Activated T-cell treated with anti-CD3 and anti-CD28 coated beads, Interleukin-2, amount 50 U/mL, for 24 hours (primary cell): ENCODE results near the gene TMEM209.
A peak's percentile ranks its signal among the peaks of the same experiment; 100 is the strongest.

Source experiments
- DNase-seq: peaks from one replicate; pipeline ENCODE4 v3.0.0-alpha.2; 2020
- H3K27ac Mint-ChIP-seq: 2 replicates; pipeline ENCODE4 v1.8.0; 2020; ENCODE audit warnings: mild to moderate bottlenecking, mixed read lengths
- H3K27me3 Mint-ChIP-seq: 2 replicates; pipeline ENCODE4 v1.8.0; 2020; ENCODE audit warnings: mixed read lengths
- H3K36me3 Mint-ChIP-seq: 2 replicates; pipeline ENCODE4 v1.8.0; 2020; ENCODE audit warnings: low read depth, mixed read lengths
- H3K4me1 Mint-ChIP-seq: 2 replicates; pipeline ENCODE4 v1.8.0; 2020; ENCODE audit warnings: low read depth, mixed read lengths
- H3K4me3 Mint-ChIP-seq: 2 replicates; pipeline ENCODE4 v1.8.0; 2020; ENCODE audit warnings: mild to moderate bottlenecking, moderate library complexity, mixed read lengths
- H3K9me3 Mint-ChIP-seq: 2 replicates; pipeline ENCODE4 v1.8.0; 2020; ENCODE audit warnings: mixed read lengths

Gene TMEM209

DNA sequence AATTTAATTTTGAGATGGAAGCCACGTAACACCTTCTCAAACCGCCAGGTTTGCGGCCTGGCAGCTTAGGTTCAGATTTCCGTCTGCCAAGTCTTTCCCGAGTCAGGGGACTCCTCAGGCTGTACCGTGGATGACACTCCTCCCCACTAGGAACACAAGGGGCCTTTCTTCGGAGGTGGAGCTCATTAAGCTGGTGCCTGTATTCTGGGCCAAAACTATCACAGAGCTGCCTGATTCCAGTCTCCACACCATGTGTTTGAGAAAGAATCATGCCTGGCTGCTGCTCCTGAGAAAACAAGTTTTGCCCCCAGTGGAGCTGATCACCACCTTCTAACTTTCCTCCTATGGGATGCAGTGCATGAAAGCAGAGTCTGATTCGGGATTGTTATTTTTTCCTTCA is 44.8 kb downstream of the TMEM209 start:
- no peak overlapping the region for H3K27ac Mint-ChIP-seq
- no peak for DNase-seq
- H3K27me3 Mint-ChIP-seq: peaks cover 8% of the 10 kb centered on the region
- peaks cover 78% of the 10 kb centered on the region for H3K36me3 Mint-ChIP-seq
- H3K9me3 Mint-ChIP-seq: peaks cover 21% of the 10 kb centered on the region
- H3K4me3 Mint-ChIP-seq: no peak overlapping the region
- no peaks in the 10 kb centered on the region for H3K4me1 Mint-ChIP-seq

DNA sequence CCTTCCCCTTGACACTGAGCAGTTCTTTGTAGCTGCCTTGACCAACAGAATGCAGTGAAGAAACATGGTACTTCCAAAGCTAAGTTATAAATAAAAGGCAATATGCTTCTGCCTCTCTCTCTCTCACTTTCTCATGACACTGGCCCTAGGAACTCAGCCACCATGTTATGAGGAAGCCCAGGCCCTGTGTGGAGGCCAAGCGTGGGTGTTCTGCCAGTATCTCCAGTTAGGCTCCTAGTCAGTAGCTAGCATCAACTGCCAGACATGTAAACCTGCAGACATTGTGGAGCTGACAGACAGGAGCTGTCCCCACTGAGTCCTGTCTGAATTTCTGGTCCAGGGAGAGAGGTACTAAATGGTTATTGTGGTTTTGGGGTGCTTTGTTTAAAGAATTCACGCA is 45.2 kb downstream of the TMEM209 start:
- Mint-ChIP-seq H3K27me3 (peaks cover 9% of the 10 kb centered on the region), H3K36me3 (peaks cover 74% of the 10 kb centered on the region), H3K9me3 (peaks cover 21% of the 10 kb centered on the region), H3K4me1 (no peaks in the 10 kb centered on the region), H3K27ac (no peak overlapping the region), H3K4me3 (no peak overlapping the region)
- no peak for DNase-seq

DNA sequence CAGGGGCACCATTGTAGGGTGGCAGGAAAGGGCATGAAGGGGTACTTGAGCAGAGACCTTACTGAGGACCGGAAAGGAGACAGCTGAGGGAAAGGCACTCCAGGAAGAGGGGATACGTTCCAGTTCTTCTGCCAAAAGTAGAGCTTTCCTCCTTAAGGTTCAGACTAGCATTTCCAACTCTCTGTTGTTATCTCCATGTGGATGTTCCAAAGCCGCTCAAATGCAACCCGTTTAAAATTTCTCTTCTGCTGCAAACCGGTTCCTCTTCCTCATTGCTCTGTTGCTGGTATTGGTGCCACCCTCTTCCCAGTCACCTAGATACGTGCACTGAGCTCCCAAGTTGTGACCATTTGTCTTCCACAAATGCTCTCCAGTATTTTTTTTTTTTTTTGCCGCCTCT is 47.5 kb downstream of the TMEM209 start:
- H3K36me3 Mint-ChIP-seq: peaks cover 53% of the 10 kb centered on the region
- H3K9me3 Mint-ChIP-seq: peaks cover 21% of the 10 kb centered on the region
- no peak overlapping the region for H3K4me3 Mint-ChIP-seq
- no peak for DNase-seq
- H3K27me3 Mint-ChIP-seq: peaks cover 9% of the 10 kb centered on the region
- no peaks in the 10 kb centered on the region for H3K4me1 Mint-ChIP-seq
- H3K27ac Mint-ChIP-seq: no peak overlapping the region

DNA sequence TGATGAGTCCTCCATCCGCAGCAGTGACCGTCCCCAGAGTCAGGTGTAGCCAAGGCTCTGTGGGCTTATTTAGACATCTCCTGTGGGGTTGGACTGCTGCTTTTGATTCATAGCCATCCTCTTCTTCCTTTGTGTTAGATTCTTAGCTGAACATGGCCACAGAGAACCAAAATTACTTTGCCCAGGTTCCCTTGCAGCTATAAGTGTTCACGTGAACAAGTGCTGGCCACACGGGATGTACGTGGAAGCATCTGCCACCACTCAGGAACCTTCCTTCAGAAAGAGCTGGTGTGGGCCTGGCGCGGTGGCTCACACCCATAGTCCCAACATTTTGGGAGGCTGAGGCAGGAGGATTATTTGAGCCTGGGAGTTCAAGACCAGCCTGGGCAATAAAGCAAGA is 49.1 kb downstream of the TMEM209 start:
- DNase-seq: no peak
- no peaks in the 10 kb centered on the region for H3K4me1 Mint-ChIP-seq
- peaks cover 37% of the 10 kb centered on the region for H3K36me3 Mint-ChIP-seq
- peaks cover 21% of the 10 kb centered on the region for H3K9me3 Mint-ChIP-seq
- H3K27me3 Mint-ChIP-seq: peaks cover 9% of the 10 kb centered on the region
- no peak overlapping the region for H3K27ac Mint-ChIP-seq
- H3K4me3 Mint-ChIP-seq: no peak overlapping the region

DNA sequence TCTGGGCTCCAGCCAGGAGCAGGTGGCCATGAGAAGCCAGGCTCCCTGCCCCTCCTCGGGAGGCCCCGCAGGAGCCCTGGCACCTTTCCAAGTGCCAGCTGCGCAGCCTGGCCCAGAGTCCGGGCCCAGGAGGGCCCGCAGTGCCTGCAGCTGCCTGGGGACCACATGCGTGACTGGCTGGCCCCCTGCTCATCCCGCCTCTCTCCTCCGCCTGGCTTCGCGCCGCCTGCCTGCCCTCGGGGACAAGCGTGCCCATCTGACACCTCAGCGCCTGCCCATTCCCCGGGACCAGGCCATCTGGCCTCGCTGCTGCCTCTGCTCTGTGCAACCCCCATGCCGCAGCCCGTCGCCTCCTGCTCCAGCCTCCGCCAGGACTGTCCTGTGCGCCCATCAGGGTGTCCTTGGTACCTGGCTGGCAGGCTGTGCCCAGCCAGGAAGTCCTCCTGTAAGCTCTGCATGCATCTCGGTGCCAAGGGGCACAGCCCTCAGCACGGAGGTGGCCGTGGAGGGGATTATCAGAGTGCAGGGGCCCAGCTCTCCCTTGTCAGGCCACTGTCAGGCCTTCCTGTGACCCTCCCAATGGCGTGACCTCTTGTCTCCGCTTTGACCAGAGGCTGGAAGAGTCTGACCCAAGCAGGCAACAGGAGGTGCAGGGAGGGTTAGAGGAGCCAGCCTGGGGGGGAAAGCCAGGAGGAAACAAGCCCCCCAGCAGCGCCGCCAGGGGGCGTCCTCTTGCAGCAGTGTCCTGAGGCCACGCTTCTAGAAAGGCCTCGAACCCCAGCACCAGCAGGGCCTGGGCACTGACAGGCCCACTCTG is 50.5 kb downstream of the TMEM209 start:
- Mint-ChIP-seq H3K27me3 (peaks cover 13% of the 10 kb centered on the region), H3K27ac (no peak overlapping the region), H3K9me3 (peaks cover 10% of the 10 kb centered on the region), H3K4me1 (no peaks in the 10 kb centered on the region), H3K4me3 (no peak overlapping the region), H3K36me3 (peaks cover 23% of the 10 kb centered on the region)
- DNase-seq: no peak

DNA sequence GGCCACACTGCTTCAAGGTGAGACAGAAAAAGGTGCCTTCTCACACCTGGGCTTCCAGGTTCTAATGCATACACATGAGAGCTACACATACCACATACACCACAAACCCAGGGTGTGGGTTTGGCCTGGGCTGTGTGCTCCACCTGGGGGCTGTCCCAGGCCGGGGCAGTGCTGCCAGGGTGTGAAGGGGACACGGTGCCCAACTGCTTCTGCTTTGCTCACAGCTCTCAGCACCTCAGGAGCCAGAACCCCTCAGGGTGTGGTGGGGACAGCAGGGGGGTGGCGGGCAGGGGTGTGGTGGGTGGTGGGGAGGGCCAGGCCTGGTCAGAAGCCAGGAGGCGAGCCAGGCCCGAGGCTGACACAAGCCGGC is 51.1 kb downstream of the TMEM209 start:
- Mint-ChIP-seq H3K27ac (no peak overlapping the region), H3K9me3 (peaks cover 6% of the 10 kb centered on the region), H3K36me3 (peaks cover 17% of the 10 kb centered on the region), H3K27me3 (peaks cover 17% of the 10 kb centered on the region), H3K4me3 (no peak overlapping the region), H3K4me1 (no peaks in the 10 kb centered on the region)
- DNase-seq: no peak

DNA sequence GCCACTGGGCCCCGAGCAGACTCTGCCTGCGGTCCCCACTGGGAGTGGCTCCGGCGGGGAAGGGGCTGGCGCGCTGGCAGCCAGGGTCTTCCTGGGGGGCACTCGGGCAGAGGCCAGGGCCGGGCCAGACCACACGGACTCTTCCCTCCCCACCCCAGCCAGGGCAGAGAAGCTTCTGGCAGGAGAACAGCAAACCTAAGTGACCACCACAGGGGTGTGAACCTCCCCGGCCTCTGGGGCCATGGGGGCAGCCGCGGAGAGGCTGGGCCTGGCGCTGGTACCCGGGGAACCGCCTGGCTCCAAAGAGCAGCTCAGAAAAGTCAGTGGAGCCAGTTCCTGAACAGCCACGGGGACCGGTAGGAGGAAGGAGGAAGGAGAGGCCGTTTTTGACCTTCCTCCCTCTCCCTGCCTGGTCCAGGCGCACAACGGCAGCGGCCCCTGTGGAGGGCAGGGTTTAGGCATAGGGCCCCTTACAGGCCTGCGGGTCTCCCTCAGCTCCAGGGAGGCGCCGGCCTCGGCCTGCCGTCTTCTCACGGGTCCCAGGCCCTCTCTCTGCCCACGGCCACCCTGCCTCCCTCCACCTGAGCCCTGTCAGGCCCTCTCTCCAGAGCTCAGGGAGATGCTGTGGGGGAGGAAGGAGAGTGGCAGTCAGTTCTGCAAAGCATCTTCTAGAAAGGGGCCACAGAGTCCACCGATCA is 51.8 kb downstream of the TMEM209 start:
- peaks cover 24% of the 10 kb centered on the region for H3K27me3 Mint-ChIP-seq
- H3K27ac Mint-ChIP-seq: no peak overlapping the region
- no peak overlapping the region for H3K4me3 Mint-ChIP-seq
- peaks cover 11% of the 10 kb centered on the region for H3K36me3 Mint-ChIP-seq
- no peak for DNase-seq
- no peaks in the 10 kb centered on the region for H3K4me1 Mint-ChIP-seq
- H3K9me3 Mint-ChIP-seq: peaks cover under 1% of the 10 kb centered on the region

DNA sequence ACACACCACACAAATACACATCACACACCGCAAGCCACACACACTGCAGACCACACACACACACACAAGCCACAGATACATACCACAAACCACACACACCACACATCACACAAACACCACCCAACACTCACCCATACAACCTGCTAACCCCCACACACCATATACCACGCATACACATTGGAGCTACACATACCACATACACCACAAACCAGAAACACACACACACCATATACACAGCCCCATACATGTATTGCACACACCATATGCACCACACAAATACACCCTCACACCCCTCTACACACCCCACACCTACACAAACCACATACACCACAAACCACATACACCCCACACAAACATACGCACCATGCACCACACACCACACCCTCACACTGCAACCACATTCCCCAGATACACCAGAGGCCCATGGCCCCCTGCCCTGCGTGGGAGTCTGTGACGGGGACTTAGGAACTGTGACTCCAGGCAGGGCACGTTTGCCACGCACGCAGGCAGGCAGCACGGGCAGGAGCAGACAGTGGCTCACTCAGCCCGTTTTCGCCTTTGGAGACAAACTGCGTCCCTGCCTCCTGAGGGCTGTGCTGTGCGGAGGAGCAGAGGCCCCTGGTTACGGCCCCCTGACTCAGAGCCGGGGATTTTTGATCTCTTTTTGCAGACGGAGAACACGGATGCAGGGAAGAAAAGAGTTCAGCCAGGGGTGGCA is 52.6 kb downstream of the TMEM209 start:
- DNase-seq: no peak
- H3K4me1 Mint-ChIP-seq: no peaks in the 10 kb centered on the region
- peaks cover 28% of the 10 kb centered on the region for H3K27me3 Mint-ChIP-seq
- H3K27ac Mint-ChIP-seq: no peak overlapping the region
- H3K9me3 Mint-ChIP-seq: no peaks in the 10 kb centered on the region
- peaks cover 4% of the 10 kb centered on the region for H3K36me3 Mint-ChIP-seq
- H3K4me3 Mint-ChIP-seq: no peak overlapping the region

DNA sequence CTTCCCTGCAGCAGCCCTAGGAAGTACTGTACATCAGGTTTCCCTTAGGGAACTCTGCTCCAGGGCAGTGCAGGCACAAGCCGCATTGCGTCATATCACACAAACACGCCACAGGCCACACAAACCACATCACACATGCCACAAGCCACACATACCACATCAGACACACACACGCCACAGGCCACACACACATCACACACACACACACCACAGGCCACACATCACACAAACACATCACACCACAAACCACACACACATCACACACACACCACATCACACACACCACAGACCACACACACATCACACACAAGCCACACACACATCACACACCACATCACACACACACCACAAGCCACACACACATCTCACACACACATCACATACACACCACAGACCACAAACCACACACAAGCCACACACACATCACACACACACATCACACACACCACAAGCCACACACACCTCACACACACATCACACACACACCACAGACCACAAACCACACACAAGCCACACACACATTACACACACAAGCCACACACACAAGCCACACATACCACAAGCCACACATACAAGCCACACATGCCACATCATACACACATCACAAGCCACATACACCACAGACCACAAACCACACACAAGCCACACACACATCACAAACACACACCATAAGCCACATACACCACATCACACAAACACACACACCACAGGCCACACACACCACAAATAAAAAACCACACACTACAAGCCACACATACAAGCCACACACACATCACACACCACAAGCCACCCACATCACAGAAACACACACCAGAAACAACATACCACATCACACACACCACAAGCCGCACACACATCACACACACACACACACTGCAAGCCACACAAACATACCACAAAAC is 53.4 kb downstream of the TMEM209 start:
- peak; percentile 59 for DNase-seq
- H3K36me3 Mint-ChIP-seq: no peaks in the 10 kb centered on the region
- H3K4me3 Mint-ChIP-seq: no peak overlapping the region
- H3K27ac Mint-ChIP-seq: no peak overlapping the region
- H3K27me3 Mint-ChIP-seq: peaks cover 28% of the 10 kb centered on the region
- no peaks in the 10 kb centered on the region for H3K4me1 Mint-ChIP-seq
- no peaks in the 10 kb centered on the region for H3K9me3 Mint-ChIP-seq

DNA sequence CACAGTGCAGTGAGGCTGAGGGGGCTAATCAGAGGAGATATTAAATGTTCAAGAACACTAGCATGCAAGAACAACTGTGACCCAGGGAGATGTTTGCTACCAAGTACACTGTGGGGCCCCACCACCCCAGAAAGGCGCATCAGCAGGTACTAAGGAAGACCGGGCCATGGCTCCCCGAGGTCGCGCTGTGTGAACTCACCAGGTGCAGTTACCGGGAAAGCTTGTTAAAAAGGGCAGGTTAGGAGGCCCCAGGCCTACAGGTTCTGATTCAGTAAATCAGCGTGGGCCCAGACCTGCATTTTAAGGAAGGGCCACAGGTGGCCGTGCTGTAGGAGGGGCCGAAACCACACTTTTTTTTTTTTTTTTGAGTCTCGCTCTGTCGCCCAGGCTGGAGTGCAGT is 54.6 kb downstream of the TMEM209 start:
- Mint-ChIP-seq H3K27me3 (peaks cover 22% of the 10 kb centered on the region), H3K4me1 (no peaks in the 10 kb centered on the region), H3K9me3 (no peaks in the 10 kb centered on the region), H3K36me3 (no peaks in the 10 kb centered on the region), H3K27ac (no peak overlapping the region), H3K4me3 (no peak overlapping the region)
- DNase-seq: no peak

DNA sequence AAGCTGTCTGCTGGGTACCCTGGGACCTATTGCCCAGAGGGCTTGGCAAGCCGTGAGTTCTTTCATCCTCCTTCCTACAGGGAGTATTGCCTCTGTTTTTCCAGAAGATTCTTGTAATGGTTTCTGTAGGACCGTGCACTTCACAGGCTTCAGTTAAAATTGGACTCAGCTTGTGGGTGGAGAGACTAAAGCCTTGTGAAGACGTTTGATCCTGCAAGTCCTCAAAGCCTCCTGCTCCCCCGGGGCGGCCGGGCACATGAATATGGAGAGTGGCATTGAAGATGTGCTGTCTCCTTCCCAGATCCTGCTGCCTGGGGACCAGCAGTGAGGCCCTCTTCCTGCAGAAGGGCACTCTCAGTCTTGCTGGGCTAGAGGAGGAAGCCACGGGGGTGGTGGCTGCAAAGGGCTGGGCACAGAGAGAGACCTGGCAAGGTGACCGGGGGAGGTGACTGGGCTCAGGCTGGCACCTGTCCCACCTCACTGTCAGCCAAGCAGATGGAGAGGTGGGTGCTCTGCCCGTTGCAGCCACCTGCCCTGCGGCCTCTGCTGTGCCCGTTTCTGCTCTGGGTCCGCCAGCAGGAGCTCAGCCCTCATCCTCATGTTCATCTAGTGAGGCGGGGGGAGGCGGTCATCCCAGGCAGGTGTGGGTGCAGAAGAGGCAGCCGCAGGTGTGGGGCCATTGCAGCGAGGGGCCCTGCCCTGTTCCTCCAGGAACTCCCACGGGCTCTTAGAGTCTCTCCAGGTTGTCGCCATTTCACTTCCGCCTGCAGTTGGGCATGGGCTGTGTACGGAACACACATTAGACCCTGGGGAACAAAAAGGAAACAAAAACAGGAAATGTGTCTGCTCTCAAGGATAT is 55.7 kb downstream of the TMEM209 start:
- H3K9me3 Mint-ChIP-seq: no peaks in the 10 kb centered on the region
- H3K36me3 Mint-ChIP-seq: no peaks in the 10 kb centered on the region
- no peaks in the 10 kb centered on the region for H3K4me1 Mint-ChIP-seq

DNA sequence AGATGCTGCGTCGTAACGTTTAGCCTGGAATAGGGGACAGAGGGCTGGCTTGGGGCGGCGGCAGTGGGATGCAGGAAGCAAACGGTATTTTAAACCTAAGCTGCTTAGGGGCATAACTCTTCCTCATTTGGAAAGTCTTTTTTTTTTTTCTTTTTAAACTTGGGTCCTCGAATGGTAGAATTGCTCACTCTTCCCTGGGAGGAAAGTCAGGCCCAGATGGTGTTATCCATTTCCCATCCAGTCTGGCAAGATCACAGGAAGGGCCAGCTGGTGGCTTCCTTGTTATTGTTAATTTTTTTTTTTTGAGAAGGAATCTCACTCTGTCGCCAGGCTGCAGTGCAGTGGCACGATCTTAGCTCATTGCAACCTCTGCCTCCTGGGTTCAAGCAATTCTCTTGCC is 56.6 kb downstream of the TMEM209 start:
- Mint-ChIP-seq H3K9me3 (no peaks in the 10 kb centered on the region), H3K4me1 (no peaks in the 10 kb centered on the region), H3K4me3 (no peak overlapping the region), H3K36me3 (no peaks in the 10 kb centered on the region), H3K27me3 (peaks cover 19% of the 10 kb centered on the region), H3K27ac (no peak overlapping the region)
- no peak for DNase-seq

More for the DNA sequence above, 55.7 kb downstream of the TMEM209 start:
- no peak for DNase-seq
- peaks cover 19% of the 10 kb centered on the region for H3K27me3 Mint-ChIP-seq
- H3K27ac Mint-ChIP-seq: no peak overlapping the region
- H3K4me3 Mint-ChIP-seq: no peak overlapping the region

DNA sequence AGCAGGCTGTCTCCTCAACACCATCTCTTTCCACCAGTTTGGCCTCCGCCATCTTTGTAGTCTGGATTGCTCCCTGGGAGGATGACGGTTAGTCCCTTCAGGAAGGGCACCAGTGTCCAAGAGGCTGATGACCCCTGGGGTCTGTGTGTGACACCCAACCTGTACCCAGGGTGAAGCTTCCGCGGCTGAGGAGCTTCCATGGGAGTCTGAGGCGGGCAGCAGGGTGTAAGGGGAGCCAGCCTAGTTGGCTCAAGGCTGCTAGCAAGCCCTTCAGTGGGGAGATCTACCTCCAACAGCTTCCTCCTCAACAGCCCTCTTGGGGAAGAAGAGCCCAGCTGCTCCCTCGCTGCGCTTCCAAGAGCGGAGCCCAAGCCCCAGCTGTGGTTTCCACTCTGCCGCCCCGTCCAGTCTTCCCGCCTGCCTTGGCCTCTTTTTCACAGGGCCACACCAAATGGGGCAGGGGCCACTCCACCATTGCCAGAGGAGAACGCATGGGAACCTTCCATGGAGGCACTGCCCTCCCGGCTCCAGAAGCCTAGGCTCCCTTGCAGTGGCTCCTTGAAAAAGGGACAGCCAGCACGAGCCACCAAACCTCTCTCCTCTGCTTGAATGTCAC is 57.4 kb downstream of the TMEM209 start:
- Mint-ChIP-seq H3K4me3 (no peak overlapping the region), H3K4me1 (no peaks in the 10 kb centered on the region), H3K27me3 (peaks cover 19% of the 10 kb centered on the region), H3K36me3 (no peaks in the 10 kb centered on the region), H3K27ac (no peak overlapping the region), H3K9me3 (no peaks in the 10 kb centered on the region)
- DNase-seq: no peak
